Endothelial cell of umbilical vein (primary cell): ENCODE measurements around the gene KCNMB3. TPM values are rescaled to one million over a fixed set of nuclear protein-coding genes. Genes with fewer than 3 reads are reported as not detected.

ENCODE experiments used
- BruUV-seq: library from RNA; stranded (reverse); fragments of 400-500 nt; replicated peaks from 2 replicates; lab custom pipeline; 2021; lab: Mats Ljungman, UMichigan
- CTCF ChIA-PET: fragments of 300-600, 350-600 bp; sonication (Branson Sonifier 250); formaldehyde crosslinking; loops from one replicate; lab custom pipeline; 2021; ENCODE audit warnings: antibody characterized with exemption, inconsistent platforms; lab: Charles Lee
- POLR2A ChIA-PET: fragments of 300-600, 350-600 bp; sonication (Branson Sonifier 250); formaldehyde crosslinking; loops from one replicate; lab custom pipeline; 2021; ENCODE audit warnings: antibody characterized with exemption, inconsistent platforms; lab: Charles Lee
- DNase-seq: peaks from one replicate; pipeline ENCODE4 v3.0.0-alpha.2; 2011; ENCODE audit warnings: low read depth, low spot score
- FAIRE-seq: peaks from 2 replicates; lab custom pipeline; 2011; peaks lifted over from hg19 to GRCh38; lab: Jason Lieb, UNC
- H2AFZ ChIP-seq: 2 replicates; pipeline ENCODE4 v1.6.0; 2012; ENCODE audit warnings: low read depth, low read length, control low read depth, inconsistent platforms
- H3K27ac ChIP-seq: 2 replicates; pipeline ENCODE4 v1.5.1; 2011; ENCODE audit warnings: low read depth, mild to moderate bottlenecking, control low read depth, low read length, moderate library complexity; ENCODE audit not compliant: insufficient read depth
- H3K27me3 ChIP-seq, 2 experiments: 2 replicates each; pipeline versions ENCODE4 v1.6.0 to v1.6.1; 2011; ENCODE audit warnings: low read length in 2 of 2, mixed read lengths in 1 of 2; ENCODE audit not compliant: control insufficient read depth in 2 of 2, insufficient read depth in 2 of 2
- H3K36me3 ChIP-seq, 2 experiments: 2 replicates in 1 of 2; 3 replicates in 1 of 2; pipeline ENCODE4 v1.5.1; 2011; ENCODE audit warnings: low read length in 2 of 2, mild to moderate bottlenecking in 1 of 2, moderate library complexity in 1 of 2; ENCODE audit not compliant: control insufficient read depth in 2 of 2, insufficient read depth in 2 of 2; ENCODE audit errors: extremely low read depth in 1 of 2
- H3K4me1 ChIP-seq: 3 replicates; pipeline ENCODE4 v1.5.1; 2011; ENCODE audit warnings: mild to moderate bottlenecking, low read length; ENCODE audit not compliant: control insufficient read depth, insufficient read depth; ENCODE audit errors: extremely low read depth
- H3K4me2 ChIP-seq: 2 replicates; pipeline ENCODE4 v1.6.1; 2011; ENCODE audit warnings: low read length, control low read depth, mixed read lengths; ENCODE audit not compliant: insufficient read depth
- H3K4me3 ChIP-seq, 3 experiments: fragments of 200-600 bp in 1 of 3; sonication (generic), shearing (Covaris generic) in 1 of 3; replicated peaks in 1 of 3; 2 replicates each; pipeline ENCODE4 v1.5.1; 2011 to 2016; ENCODE audit warnings: control low read depth in 3 of 3, low read length in 3 of 3, mild to moderate bottlenecking in 2 of 3, inconsistent platforms in 1 of 3, low read depth in 1 of 3, moderate library complexity in 1 of 3; ENCODE audit not compliant: insufficient read depth in 1 of 3
- H3K79me2 ChIP-seq: 2 replicates; pipeline ENCODE4 v1.6.0; 2012; ENCODE audit warnings: low read length, inconsistent platforms; ENCODE audit not compliant: control insufficient read depth, insufficient read depth
- H3K9ac ChIP-seq: replicated peaks from 2 replicates; pipeline ENCODE3; 2011; ENCODE audit warnings: low read length, control low read depth; ENCODE audit not compliant: insufficient read depth; ENCODE audit errors: extremely low read depth
- H3K9me1 ChIP-seq: replicated peaks from 3 replicates; pipeline ENCODE4 v1.6.0; 2011; ENCODE audit warnings: mild to moderate bottlenecking, low read length; ENCODE audit not compliant: control insufficient read depth, insufficient read depth; ENCODE audit errors: extremely low read depth
- H3K9me3 ChIP-seq: replicated peaks from 2 replicates; pipeline ENCODE4 v1.5.1; 2012; ENCODE audit warnings: low read length, inconsistent platforms; ENCODE audit not compliant: control insufficient read depth, insufficient read depth
- H4K20me1 ChIP-seq: replicated peaks from 2 replicates; pipeline ENCODE3; 2011; ENCODE audit warnings: mild to moderate bottlenecking, low read length; ENCODE audit not compliant: control insufficient read depth, insufficient read depth; ENCODE audit errors: extremely low read depth
- CTCF ChIP-seq, 2 donors: IDR thresholded peaks; 1 replicate in 1 of 2; 2 replicates in 1 of 2; pipeline ENCODE4 v1.5.1; 2011; ENCODE audit warnings: low read length in 2 of 2, mild to moderate bottlenecking in 2 of 2, moderate library complexity in 2 of 2, control low read depth in 1 of 2, inconsistent platforms in 1 of 2, low read depth in 1 of 2; ENCODE audit not compliant: insufficient read depth in 1 of 2; ENCODE audit errors: extremely low read depth in 1 of 2
- EZH2 ChIP-seq: IDR thresholded peaks from 2 replicates; pipeline ENCODE4 v1.6.1; 2012; ENCODE audit warnings: borderline replicate concordance, low read depth, mild to moderate bottlenecking, moderate library complexity, low read length, inconsistent platforms; ENCODE audit not compliant: severe bottlenecking
- FOS ChIP-seq: IDR thresholded peaks from 2 replicates; pipeline ENCODE4 v1.6.1; 2011; ENCODE audit warnings: mild to moderate bottlenecking, low read length, moderate library complexity, borderline replicate concordance; ENCODE audit not compliant: insufficient read depth
- GATA2 ChIP-seq: IDR thresholded peaks from 2 replicates; pipeline ENCODE4 v1.7.0; 2011; ENCODE audit warnings: low read depth, mild to moderate bottlenecking, moderate library complexity, mixed read lengths, low read length; ENCODE audit not compliant: insufficient read length, insufficient read depth
- JUN ChIP-seq: IDR thresholded peaks from 2 replicates; pipeline ENCODE4 v1.6.1; 2011; ENCODE audit warnings: borderline replicate concordance, low read depth; ENCODE audit not compliant: insufficient read length, insufficient read depth
- MAX ChIP-seq: IDR thresholded peaks from 2 replicates; pipeline ENCODE4 v1.6.1; 2011; ENCODE audit not compliant: insufficient read depth, insufficient read length
- MYC ChIP-seq: IDR thresholded peaks from one replicate; pipeline ENCODE4 v1.6.1; 2011; ENCODE audit warnings: mild to moderate bottlenecking, low read depth, low read length
- POLR2A ChIP-seq: IDR thresholded peaks from 2 replicates; pipeline ENCODE4 v1.6.1; 2012; ENCODE audit warnings: low read depth, mild to moderate bottlenecking, control low read depth, low read length
- POLR2AphosphoS5 ChIP-seq: IDR thresholded peaks from 2 replicates; pipeline ENCODE4 v1.6.1; 2012; ENCODE audit warnings: low read depth, mild to moderate bottlenecking, control low read depth, low read length, moderate library complexity; ENCODE audit not compliant: insufficient read depth
- dilution Hi-C: fragments of 300-500 bp; cut with MboI; formaldehyde crosslinking; loops from one replicate; pipeline ENCODE4 v1.15.0; 2019; ENCODE audit warnings: low sequenced_read_pairs; ENCODE audit not compliant: extremely low pct_ligation_motif_present
- intact Hi-C: fragments of 100-400 bp; cut with micrococcal nuclease; formaldehyde crosslinking; loops from one replicate; pipeline ENCODE4 v1.10.0; 2022
- polyA plus RNA-seq, 4 experiments: library from polyadenylated mRNA; depleted of rRNA in 3 of 4; stranded (reverse) in 3 of 4; unstranded in 1 of 4; fragments of >200 nt; gene quantifications; 2 replicates each; pipeline versions ENCODE4 v1.2.1 to v1.2.3, GENCODE V29; 2011 to 2012; ENCODE audit warnings: missing spikeins in 1 of 4
- total RNA-seq: library from RNA; stranded (reverse); gene quantifications from 2 replicates; pipeline ENCODE4 v1.2.3, GENCODE V29; 2021

KCNMB3 gene
- total and polyA plus RNA-seq, 2 donors (not counting 3 experiments of a cell fraction or from before 2014, with no cell fraction given) = 1.2 to 1.7 TPM

- Histone ChIP-seq H3K9me1 (no peaks in the 10 kb centered on the region), H3K27ac (no peak overlapping the region), H3K79me2 (no peaks in the 10 kb centered on the region), H3K4me1 (no peaks in the 10 kb centered on the region), H4K20me1 (no peaks in the 10 kb centered on the region), H2AFZ (no peak overlapping the region), H3K27me3 (no peaks in the 10 kb centered on the region), H3K4me3 (no peak overlapping the region), H3K9ac (no peak overlapping the region), H3K4me2 (no peak overlapping the region), H3K9me3 (no peaks in the 10 kb centered on the region), H3K36me3 (no peaks in the 10 kb centered on the region)
- dilution Hi-C loops = no loop called here
- FAIRE-seq (no peak), DNase-seq (no peak)
- ChIA-PET POLR2A (no interaction called here), CTCF (interaction anchor here (1.2 to 1.7 kb wide), 2 partner anchors 17 kb away, joined by 4 to 7 read pairs; no protein-coding TSS in a partner anchor)
- intact Hi-C loops = loop anchor here (2.0 kb wide), 1 partner anchor 56 kb away; no protein-coding TSS in a partner anchor
- BruUV-seq = no TSS peak
- TF ChIP-seq FOS (no peak), MAX (no peak), JUN (no peak), POLR2AphosphoS5 (no peak), EZH2 (no peak), GATA2 (no peak)
These were observed 37.9 kb upstream of the KCNMB3 start for GRCh38 chr3:179288845-179289244.

- Histone ChIP-seq H3K9ac (no peak overlapping the region), H3K27ac (no peak overlapping the region), H3K79me2 (no peaks in the 10 kb centered on the region), H3K9me3 (no peaks in the 10 kb centered on the region), H3K27me3 (peaks cover 0 to 2% of the 10 kb centered on the region in 2 experiments), H3K4me2 (no peak overlapping the region), H3K36me3 (no peaks in the 10 kb centered on the region), H3K4me3 (no peak overlapping the region), H2AFZ (no peak overlapping the region), H3K4me1 (no peaks in the 10 kb centered on the region), H4K20me1 (no peaks in the 10 kb centered on the region), H3K9me1 (no peaks in the 10 kb centered on the region)
- BruUV-seq = no TSS peak
- POLR2A ChIA-PET = interaction anchor here (0.7 kb wide), 1 partner anchor 36 kb away, joined by 5 read pairs; no protein-coding TSS in a partner anchor
- FAIRE-seq = no peak
- no peak for TF ChIP-seq EZH2
- no peak for TF ChIP-seq MYC
- TF ChIP-seq JUN = no peak
- no peak for TF ChIP-seq FOS
- no peak for TF ChIP-seq GATA2
- TF ChIP-seq POLR2AphosphoS5 = no peak
- no peak for TF ChIP-seq CTCF (IDR thresholded peaks at IDR 0.05; ENCODE audit: extremely low read depth in 1 of 2, insufficient read depth in 1 of 2, low read depth in 1 of 2, low read length in 2 of 2)
- no peak for TF ChIP-seq MAX
- TF ChIP-seq POLR2A = no peak
- dilution Hi-C loops (no loop called here), intact Hi-C loops (no loop called here)
- no peak for DNase-seq
- CTCF ChIA-PET = no interaction called here
These were observed 35.4 kb upstream of the KCNMB3 start for GRCh38 chr3:179286331-179286730.
